Measurements from ENCODE around the gene CAPS2. TPM values are rescaled to one million over a fixed set of nuclear protein-coding genes. Genes with fewer than 3 reads are reported as not detected.

Gene CAPS2
- total and polyA plus RNA-seq, 9 donors, result 7.5 to 27.9 (median 16.3) TPM

DNA sequence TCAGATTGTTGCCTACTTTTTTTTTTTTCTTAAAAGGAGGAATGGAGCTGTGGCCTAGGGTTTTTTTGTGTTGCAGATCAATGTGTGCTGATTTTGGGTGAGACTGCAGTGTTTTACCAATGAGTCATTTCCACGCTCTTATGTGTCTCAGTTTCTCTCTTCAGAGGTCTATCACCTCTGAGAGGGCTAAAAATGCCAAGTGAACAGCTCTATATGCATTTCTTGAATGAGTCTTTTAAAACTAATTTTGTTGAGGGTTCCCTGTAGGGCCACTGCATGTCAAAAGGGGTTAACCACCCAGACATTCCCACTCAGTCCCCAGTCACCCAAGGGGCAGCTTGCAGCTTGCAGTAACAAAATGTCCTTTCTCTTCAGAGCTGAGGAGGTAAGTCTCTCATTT is 36.5 kb upstream of the CAPS2 start:
- WGBS, 3 donors, result 88 to 96% (median 95%) methylated on average over 1 of the region's 1 CpG

DNA sequence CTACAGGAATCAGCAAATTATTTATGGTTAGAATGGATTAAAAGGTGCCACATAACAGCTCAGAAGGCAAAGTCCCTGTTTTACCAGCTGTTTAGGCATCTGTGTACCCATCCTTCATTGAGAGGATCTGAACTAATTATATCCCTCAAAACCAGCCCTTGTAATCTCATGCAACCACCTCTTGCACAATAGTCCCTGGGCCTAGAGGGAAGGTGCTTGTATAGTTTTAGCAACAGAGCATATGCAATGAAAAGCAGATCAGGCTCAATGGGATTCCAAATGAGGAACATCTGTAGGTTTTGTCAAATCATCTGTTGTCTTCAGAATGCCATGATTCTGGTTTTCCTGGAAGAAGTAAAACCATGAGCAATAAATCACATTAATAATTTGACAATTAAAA is 34.8 kb upstream of the CAPS2 start:
- no peaks in the 10 kb centered on the region for H3K36me3 ChIP-seq
- no peak overlapping the region for H3K4me3 ChIP-seq
- intact Hi-C loops (cut with DNase I), result no loop called here
- no peaks in the 10 kb centered on the region for H3K4me1 ChIP-seq (ENCODE audit: insufficient read depth)
- TF ChIP-seq EP300 (IDR thresholded peaks at IDR 0.05) (no peak), POLR2A (IDR thresholded peaks at IDR 0.05) (no peak)
- TF ChIP-seq, protein P1, sequence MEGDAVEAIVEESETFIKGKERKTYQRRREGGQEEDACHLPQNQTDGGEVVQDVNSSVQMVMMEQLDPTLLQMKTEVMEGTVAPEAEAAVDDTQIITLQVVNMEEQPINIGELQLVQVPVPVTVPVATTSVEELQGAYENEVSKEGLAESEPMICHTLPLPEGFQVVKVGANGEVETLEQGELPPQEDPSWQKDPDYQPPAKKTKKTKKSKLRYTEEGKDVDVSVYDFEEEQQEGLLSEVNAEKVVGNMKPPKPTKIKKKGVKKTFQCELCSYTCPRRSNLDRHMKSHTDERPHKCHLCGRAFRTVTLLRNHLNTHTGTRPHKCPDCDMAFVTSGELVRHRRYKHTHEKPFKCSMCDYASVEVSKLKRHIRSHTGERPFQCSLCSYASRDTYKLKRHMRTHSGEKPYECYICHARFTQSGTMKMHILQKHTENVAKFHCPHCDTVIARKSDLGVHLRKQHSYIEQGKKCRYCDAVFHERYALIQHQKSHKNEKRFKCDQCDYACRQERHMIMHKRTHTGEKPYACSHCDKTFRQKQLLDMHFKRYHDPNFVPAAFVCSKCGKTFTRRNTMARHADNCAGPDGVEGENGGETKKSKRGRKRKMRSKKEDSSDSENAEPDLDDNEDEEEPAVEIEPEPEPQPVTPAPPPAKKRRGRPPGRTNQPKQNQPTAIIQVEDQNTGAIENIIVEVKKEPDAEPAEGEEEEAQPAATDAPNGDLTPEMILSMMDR (IDR thresholded peaks at IDR 0.05), result no peak
- H3K27me3 ChIP-seq, result no peaks in the 10 kb centered on the region
- no peaks in the 10 kb centered on the region for H3K9me3 ChIP-seq
- no peak overlapping the region for H3K27ac ChIP-seq
- DNase-seq, result no peak

More for the DNA sequence above, 36.5 kb upstream of the CAPS2 start:
- TF ChIP-seq POLR2A (IDR thresholded peaks at IDR 0.05) (no peak), EP300 (IDR thresholded peaks at IDR 0.05) (no peak)
- TF ChIP-seq, protein P1 (IDR thresholded peaks at IDR 0.05), result no peak
- Histone ChIP-seq H3K36me3 (no peaks in the 10 kb centered on the region), H3K4me1 (ENCODE audit: insufficient read depth) (no peaks in the 10 kb centered on the region), H3K27me3 (no peaks in the 10 kb centered on the region), H3K4me3 (no peak overlapping the region), H3K9me3 (no peaks in the 10 kb centered on the region), H3K27ac (no peak overlapping the region)
- intact Hi-C loops (cut with DNase I), result no loop called here
- no peak for DNase-seq

DNA sequence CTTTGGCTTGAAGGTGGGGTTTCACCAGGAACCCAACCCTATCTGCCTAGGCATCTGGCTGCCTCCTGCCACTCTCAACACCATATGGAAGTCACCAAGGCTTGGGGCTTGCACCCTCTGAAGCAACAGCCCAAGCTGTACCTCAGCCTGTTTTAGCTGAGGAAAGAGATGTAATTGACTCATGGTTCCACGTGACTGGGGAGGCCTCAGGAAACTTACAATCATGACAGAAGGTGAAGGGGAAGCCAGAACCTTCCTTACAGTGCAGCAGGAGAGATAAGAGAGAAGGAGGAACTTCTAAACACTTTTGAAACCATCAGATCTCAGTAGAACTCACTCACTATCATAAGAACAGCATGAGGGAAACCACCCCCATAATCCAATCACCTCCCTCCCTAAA is 31.3 kb upstream of the CAPS2 start:
- Histone ChIP-seq H3K27ac (no peak overlapping the region), H3K36me3 (no peaks in the 10 kb centered on the region), H3K9me3 (no peaks in the 10 kb centered on the region), H3K4me1 (ENCODE audit: insufficient read depth) (no peaks in the 10 kb centered on the region), H3K27me3 (no peaks in the 10 kb centered on the region), H3K4me3 (no peak overlapping the region)
- TF ChIP-seq POLR2A (IDR thresholded peaks at IDR 0.05) (no peak), EP300 (IDR thresholded peaks at IDR 0.05) (no peak)
- TF ChIP-seq, protein P1 (IDR thresholded peaks at IDR 0.05), result no peak
- no peak for DNase-seq
- intact Hi-C loops (cut with DNase I), result no loop called here
- WGBS, 3 donors, result 71 to 87% (median 79%) methylated on average over 1 of the region's 1 CpG

DNA sequence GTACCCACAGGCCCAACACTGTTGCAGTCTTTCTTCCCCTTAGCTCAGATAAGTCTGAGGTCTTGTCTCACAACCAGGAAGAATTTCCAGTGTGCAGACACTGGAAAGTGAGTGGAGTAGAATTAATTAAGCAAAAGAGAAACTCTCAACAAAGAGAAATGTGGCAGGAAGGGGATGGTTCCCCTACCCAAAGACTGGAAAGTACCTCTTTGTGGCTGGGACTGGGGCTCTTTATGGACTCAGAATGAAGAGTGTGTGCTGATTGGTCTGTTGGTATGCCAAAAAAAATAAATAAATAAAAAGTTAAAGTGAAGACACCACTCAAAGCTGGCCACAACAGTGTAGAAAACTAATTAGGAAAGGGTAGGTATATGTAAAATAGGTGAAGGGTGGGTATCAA is 30.8 kb upstream of the CAPS2 start:
- H3K27ac ChIP-seq, result no peak overlapping the region
- no peak overlapping the region for H3K4me3 ChIP-seq
- H3K27me3 ChIP-seq, result no peaks in the 10 kb centered on the region
- TF ChIP-seq EP300 (IDR thresholded peaks at IDR 0.05), result no peak
- TF ChIP-seq, protein P1 (IDR thresholded peaks at IDR 0.05), result no peak
- TF ChIP-seq POLR2A (IDR thresholded peaks at IDR 0.05), result no peak
- intact Hi-C loops (cut with DNase I), result no loop called here
- no peak for DNase-seq
- no peaks in the 10 kb centered on the region for H3K9me3 ChIP-seq
- H3K36me3 ChIP-seq, result no peaks in the 10 kb centered on the region
- no peaks in the 10 kb centered on the region for H3K4me1 ChIP-seq (ENCODE audit: insufficient read depth)

DNA sequence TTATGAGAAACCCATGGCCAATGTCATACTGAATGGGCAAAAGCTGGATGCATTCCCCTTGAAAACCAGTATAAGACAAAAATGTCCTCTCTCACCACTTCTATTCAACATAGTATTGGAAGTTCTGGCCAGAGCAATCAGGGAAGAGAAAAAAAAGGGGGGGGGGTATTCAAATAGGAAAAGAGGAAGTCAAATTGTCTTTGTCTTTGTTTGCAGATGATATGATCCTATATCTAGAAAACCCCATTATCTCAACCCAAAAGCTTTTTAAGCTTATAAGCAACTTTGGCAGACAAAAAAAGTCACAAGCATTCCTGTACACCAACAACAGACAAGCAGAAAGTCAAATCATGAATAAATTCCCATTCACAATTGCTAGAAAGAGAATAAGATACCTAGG is 23.9 kb upstream of the CAPS2 start:
- Histone ChIP-seq H3K4me1 (ENCODE audit: insufficient read depth) (no peaks in the 10 kb centered on the region), H3K9me3 (no peaks in the 10 kb centered on the region), H3K27me3 (no peaks in the 10 kb centered on the region), H3K36me3 (no peaks in the 10 kb centered on the region), H3K27ac (no peak overlapping the region), H3K4me3 (no peak overlapping the region)
- DNase-seq, result no peak
- TF ChIP-seq POLR2A (IDR thresholded peaks at IDR 0.05) (no peak), EP300 (IDR thresholded peaks at IDR 0.05) (no peak)
- TF ChIP-seq, protein P1 (IDR thresholded peaks at IDR 0.05), result no peak
- intact Hi-C loops (cut with DNase I), result no loop called here
